OCI-LY3 (cell line): Measurements from ENCODE around the gene LCNL1.

Experiments used
- CTCF ChIP-seq: fragments of 200-600, 300-600 bp; sonication (generic); IDR thresholded peaks from 2 replicates; pipeline ENCODE4 v1.5.1; 2014; ENCODE audit warnings: antibody characterized with exemption, low read length, low read depth
- EZH2phosphoT487 ChIP-seq: fragments of 200-600 bp; shearing (Covaris generic); IDR thresholded peaks from 2 replicates; pipeline ENCODE4 v1.6.1; 2018; ENCODE audit warnings: antibody characterized with exemption, mixed run types, low read depth

GRCh38 chr9:136962163-136962562 is 20.6 kb upstream of the LCNL1 start:
- no peak for TF ChIP-seq CTCF
- no peak for TF ChIP-seq EZH2phosphoT487
